A549 (cell line): Measurements from ENCODE around the gene ADGRG1.

Source experiments
- EP300 ChIP-seq, 2 experiments: fragments of >200 bp; sonication (Bioruptor Twin); formaldehyde crosslinking; IDR thresholded peaks; 2 replicates in 1 of 2; 3 replicates in 1 of 2; pipeline ENCODE4 v1.6.1; 2016 to 2017
- ESRRA ChIP-seq: fragments of 150-350 bp; IDR thresholded peaks from 2 replicates; pipeline ENCODE4 v1.6.1; 2014; ENCODE audit warnings: mild to moderate bottlenecking, low read length, borderline replicate concordance
- HDAC2 ChIP-seq: fragments of 200-600 bp; sonication (generic); IDR thresholded peaks from 2 replicates; pipeline ENCODE4 v1.6.1; 2016
- JUNB ChIP-seq: fragments of >200 bp; sonication (Bioruptor Twin); formaldehyde crosslinking; IDR thresholded peaks from 2 replicates; pipeline ENCODE4 v1.6.1; 2016
- MYC ChIP-seq: IDR thresholded peaks from 2 replicates; pipeline ENCODE4 v1.6.1; 2012; ENCODE audit warnings: mild to moderate bottlenecking, inconsistent platforms, low read length, improper control_type of control experiment, borderline replicate concordance
- ZFP36 ChIP-seq: fragments of 450-650 bp; IDR thresholded peaks from 2 replicates; pipeline ENCODE4 v1.6.1; 2014; ENCODE audit warnings: borderline replicate concordance; ENCODE audit not compliant: partially characterized antibody
- TF ChIP-seq, protein P1 (sequence below): fragments of >200 bp; sonication (Bioruptor Twin); formaldehyde crosslinking; IDR thresholded peaks from 3 replicates; pipeline ENCODE4 v1.5.1; 2016
- TF ChIP-seq, protein P2 (sequence below): IDR thresholded peaks from 2 replicates; pipeline ENCODE4 v1.6.1; 2012; ENCODE audit warnings: low read depth, borderline replicate concordance
- TF ChIP-seq, protein P3 (sequence below): fragments of >200 bp; sonication (Bioruptor Twin); formaldehyde crosslinking; IDR thresholded peaks from 2 replicates; pipeline ENCODE4 v1.6.1; 2016

DNA sequence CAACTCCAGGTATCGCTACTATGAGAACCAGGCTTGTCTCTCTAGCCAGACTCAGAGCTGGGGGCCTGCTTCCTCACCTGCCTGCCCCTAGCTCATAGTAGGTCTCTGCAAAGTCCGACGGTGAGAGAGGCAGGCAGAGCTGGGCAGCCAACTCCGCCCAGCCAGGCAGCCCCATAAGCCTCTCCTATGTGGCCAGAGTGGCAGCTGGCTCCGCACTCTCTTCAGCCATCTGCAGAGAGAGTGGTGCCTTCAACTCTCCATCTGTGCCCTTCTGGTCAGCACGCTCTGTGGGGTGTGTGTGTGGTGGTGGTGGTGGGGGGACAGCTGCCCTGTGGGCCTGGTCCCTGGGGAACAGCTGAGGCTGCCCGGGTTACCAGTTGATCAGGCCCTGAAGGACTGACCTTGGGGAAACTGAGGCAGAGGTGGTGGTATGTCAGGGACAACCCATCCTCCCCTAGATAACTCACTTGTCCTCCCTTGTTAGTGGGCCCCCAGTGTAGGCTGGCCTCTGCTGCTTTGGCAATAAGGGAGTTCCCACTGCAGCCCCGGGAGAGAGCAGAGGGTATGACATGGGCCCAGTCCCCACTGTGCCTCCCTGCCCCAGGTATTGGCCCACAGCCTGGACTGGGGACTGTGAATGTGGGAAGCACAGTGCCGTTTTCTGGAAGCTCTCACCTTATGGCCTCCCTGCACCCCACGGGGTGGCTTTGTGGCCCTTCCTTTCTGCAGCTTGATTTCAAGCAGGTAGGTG, 1.8 kb upstream of the ADGRG1 start:
- TF ChIP-seq, protein P1, sequence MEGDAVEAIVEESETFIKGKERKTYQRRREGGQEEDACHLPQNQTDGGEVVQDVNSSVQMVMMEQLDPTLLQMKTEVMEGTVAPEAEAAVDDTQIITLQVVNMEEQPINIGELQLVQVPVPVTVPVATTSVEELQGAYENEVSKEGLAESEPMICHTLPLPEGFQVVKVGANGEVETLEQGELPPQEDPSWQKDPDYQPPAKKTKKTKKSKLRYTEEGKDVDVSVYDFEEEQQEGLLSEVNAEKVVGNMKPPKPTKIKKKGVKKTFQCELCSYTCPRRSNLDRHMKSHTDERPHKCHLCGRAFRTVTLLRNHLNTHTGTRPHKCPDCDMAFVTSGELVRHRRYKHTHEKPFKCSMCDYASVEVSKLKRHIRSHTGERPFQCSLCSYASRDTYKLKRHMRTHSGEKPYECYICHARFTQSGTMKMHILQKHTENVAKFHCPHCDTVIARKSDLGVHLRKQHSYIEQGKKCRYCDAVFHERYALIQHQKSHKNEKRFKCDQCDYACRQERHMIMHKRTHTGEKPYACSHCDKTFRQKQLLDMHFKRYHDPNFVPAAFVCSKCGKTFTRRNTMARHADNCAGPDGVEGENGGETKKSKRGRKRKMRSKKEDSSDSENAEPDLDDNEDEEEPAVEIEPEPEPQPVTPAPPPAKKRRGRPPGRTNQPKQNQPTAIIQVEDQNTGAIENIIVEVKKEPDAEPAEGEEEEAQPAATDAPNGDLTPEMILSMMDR = no peak
- TF ChIP-seq, protein P2, sequence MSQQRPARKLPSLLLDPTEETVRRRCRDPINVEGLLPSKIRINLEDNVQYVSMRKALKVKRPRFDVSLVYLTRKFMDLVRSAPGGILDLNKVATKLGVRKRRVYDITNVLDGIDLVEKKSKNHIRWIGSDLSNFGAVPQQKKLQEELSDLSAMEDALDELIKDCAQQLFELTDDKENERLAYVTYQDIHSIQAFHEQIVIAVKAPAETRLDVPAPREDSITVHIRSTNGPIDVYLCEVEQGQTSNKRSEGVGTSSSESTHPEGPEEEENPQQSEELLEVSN = no peak
- TF ChIP-seq MYC = no peak
- TF ChIP-seq, protein P3, sequence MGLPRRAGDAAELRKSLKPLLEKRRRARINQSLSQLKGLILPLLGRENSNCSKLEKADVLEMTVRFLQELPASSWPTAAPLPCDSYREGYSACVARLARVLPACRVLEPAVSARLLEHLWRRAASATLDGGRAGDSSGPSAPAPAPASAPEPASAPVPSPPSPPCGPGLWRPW = no peak
- no peak for TF ChIP-seq ESRRA
- no peak for TF ChIP-seq HDAC2
- no peak for TF ChIP-seq JUNB
- no peak for TF ChIP-seq EP300 (IDR thresholded peaks at IDR 0.05)
- TF ChIP-seq ZFP36 = no peak
